ENCODE data around the gene MYCL. TPM values are rescaled to one million over a fixed set of nuclear protein-coding genes. Genes with fewer than 3 reads are reported as not detected.
A peak's percentile ranks its signal among the peaks of the same experiment; 100 is the strongest.

The MYCL gene
- total and polyA plus RNA-seq, 2 of the 13 experiments (the other 11 are each of a cell fraction or from before 2014, with no cell fraction given), result 0.31 to 1.7 TPM

GRCh38 chr1:39845569-39846566 is 55.8 kb downstream of the MYCL start (continued):
- no peak for TF ChIP-seq SRSF4 (IDR thresholded peaks at IDR 0.05; ENCODE audit: low read depth, low read length, poor library complexity, severe bottlenecking)
- TF ChIP-seq MATR3 (CRISPR knock-in tag; IDR thresholded peaks at IDR 0.05), result no peak
- TF ChIP-seq NFIB (CRISPR knock-in tag; IDR thresholded peaks at IDR 0.05; ENCODE audit: borderline replicate concordance), result peak; percentile 97
- no peak for TF ChIP-seq PLSCR1 (CRISPR knock-in tag; IDR thresholded peaks at IDR 0.05; ENCODE audit: borderline replicate concordance)
- 0 out of 2 replicates have a peak, but pooled peaks have one; percentile 13 for TF ChIP-seq MIXL1 (CRISPR knock-in tag; IDR thresholded peaks at IDR 0.05)
- TF ChIP-seq ZNF329 (CRISPR knock-in tag; IDR thresholded peaks at IDR 0.05; ENCODE audit: low read depth), result no peak
- no peak for TF ChIP-seq NR0B2 (CRISPR knock-in tag; IDR thresholded peaks at IDR 0.05)
- TF ChIP-seq ASH2L (IDR thresholded peaks at IDR 0.05; ENCODE audit: insufficient read length, low read depth, low read length), result peak; percentile 77
- peak; percentile 57; the same call in 1 of the 2 replicates for TF ChIP-seq RARA (CRISPR knock-in tag; IDR thresholded peaks at IDR 0.05)
- no peak for TF ChIP-seq ZBTB21 (CRISPR knock-in tag; IDR thresholded peaks at IDR 0.05)
- TF ChIP-seq HDAC6 (IDR thresholded peaks at IDR 0.05; ENCODE audit: low read depth, low read length), result no peak
- TF ChIP-seq ZBTB46 (CRISPR knock-in tag; IDR thresholded peaks at IDR 0.05; ENCODE audit: borderline replicate concordance), result no peak
- no peak for TF ChIP-seq ATF2 (CRISPR knock-in tag; IDR thresholded peaks at IDR 0.05)
- TF ChIP-seq IRX3 (CRISPR knock-in tag; IDR thresholded peaks at IDR 0.05; ENCODE audit: borderline replicate concordance, low read depth), result no peak
- no peak for TF ChIP-seq ATRX (CRISPR knock-in tag; IDR thresholded peaks at IDR 0.05; ENCODE audit: borderline replicate concordance)
- TF ChIP-seq ZNF580 (CRISPR knock-in tag; IDR thresholded peaks at IDR 0.05; ENCODE audit: borderline replicate concordance, low read depth), result no peak
- TF ChIP-seq MAZ (IDR thresholded peaks at IDR 0.05; ENCODE audit: borderline replicate concordance, low read depth, low read length), result no peak
- TF ChIP-seq MAZ (CRISPR knock-in tag; IDR thresholded peaks at IDR 0.05; ENCODE audit: low read depth), result no peak
- no peak for TF ChIP-seq ZSCAN22 (CRISPR knock-in tag; IDR thresholded peaks at IDR 0.05)
- no peak for TF ChIP-seq ZNF547 (CRISPR knock-in tag; IDR thresholded peaks at IDR 0.05)
- TF ChIP-seq ZNF263 (CRISPR knock-in tag; IDR thresholded peaks at IDR 0.05), result no peak
- no peak for TF ChIP-seq MBD4 (IDR thresholded peaks at IDR 0.05; ENCODE audit: borderline replicate concordance, low read length)
- no peak for TF ChIP-seq BRD4 (CRISPR knock-in tag; IDR thresholded peaks at IDR 0.05)
- no peak for TF ChIP-seq SNAPC2 (CRISPR knock-in tag; IDR thresholded peaks at IDR 0.05)
- 0 out of 2 replicates have a peak, but pooled peaks have one; percentile 12 for TF ChIP-seq ELF1 (CRISPR knock-in tag; IDR thresholded peaks at IDR 0.05)
- no peak for TF ChIP-seq ZNF546 (CRISPR knock-in tag; conservative IDR thresholded peaks at IDR 0.05)
